K562 (cell line): ENCODE data around the gene PMVK. TPM values are rescaled to one million over a fixed set of nuclear protein-coding genes. Genes with fewer than 3 reads are reported as not detected.

Source experiments
- ESRRB ChIP-seq: fragments of 250-450 bp; sonication (Bioruptor Pico); IDR thresholded peaks from 2 replicates; pipeline ENCODE4 v1.5.0; 2020; ENCODE audit warnings: mild to moderate bottlenecking, moderate library complexity, borderline replicate concordance
- HEY1 ChIP-seq: fragments of 250-450 bp; sonication (Bioruptor Pico); IDR thresholded peaks from 2 replicates; pipeline ENCODE4 v1.5.0; 2020; ENCODE audit warnings: mild to moderate bottlenecking, moderate library complexity, borderline replicate concordance
- KAT8 ChIP-seq: fragments of 450-650 bp; IDR thresholded peaks from 2 replicates; pipeline ENCODE4 v1.6.1; 2016; ENCODE audit warnings: low read depth, mild to moderate bottlenecking
- MCM3 ChIP-seq: fragments of 450-650 bp; IDR thresholded peaks from 2 replicates; pipeline ENCODE4 v1.6.1; 2016
- RHOXF2B ChIP-seq: fragments of 250-450 bp; sonication (Bioruptor Pico); conservative IDR thresholded peaks from 2 replicates; pipeline ENCODE4 v1.5.1; 2021
- ZNF263 ChIP-seq: sonication (generic); formaldehyde crosslinking; IDR thresholded peaks from 2 replicates; pipeline ENCODE4 v1.8.0; 2022; ENCODE audit warnings: mild to moderate bottlenecking, missing genetic modification reagents, borderline replicate concordance
- polyA plus RNA-seq, 8 experiments: library from polyadenylated mRNA; depleted of rRNA in 4 of 8; stranded (reverse) in 5 of 8; unstranded in 3 of 8; fragments of >200 nt; fragmentation: Nextera tagmentation in 2 of 8; fragmentation: Illumina TruSeq in 1 of 8; extraction: Ambion mirVana in 2 of 8; extraction: Trizol in 1 of 8; gene quantifications; 2 replicates each; pipeline versions ENCODE4 v1.2.1 to v1.2.3, GENCODE V29; 2011 to 2014; ENCODE audit warnings: inconsistent platforms in 1 of 8, missing spikeins in 1 of 8
- total RNA-seq, 7 experiments: library from RNA; depleted of rRNA in 6 of 7; stranded (reverse); fragments of >200 nt in 6 of 7; fragmentation: Illumina TruSeq in 2 of 7; extraction: Trizol in 2 of 7; gene quantifications; 2 replicates each; pipeline versions ENCODE4 v1.2.1 to v1.2.3, GENCODE V29; 2011 to 2021; ENCODE audit warnings: low replicate concordance in 1 of 7
- TF ChIP-seq, protein P1 (sequence below): fragments of 250-450 bp; sonication (Bioruptor Pico); IDR thresholded peaks from 2 replicates; pipeline ENCODE4 v1.4.0; 2020; ENCODE audit warnings: borderline replicate concordance
- TF ChIP-seq, protein P2 (sequence below): fragments of 450-650 bp; formaldehyde crosslinking; IDR thresholded peaks from 2 replicates; pipeline ENCODE4 v1.4.0; 2022; ENCODE audit warnings: missing genetic modification characterization
- TF ChIP-seq, protein P3 (sequence below): fragments of 250-450 bp; sonication (Bioruptor Pico); IDR thresholded peaks from 2 replicates; pipeline ENCODE4 v1.5.0; 2021
- TF ChIP-seq, protein P4 (sequence below), 2 experiments: fragments of 450-650 bp; formaldehyde crosslinking in 1 of 2; IDR thresholded peaks; 2 replicates each; pipeline versions ENCODE4 v1.4.0 to v1.6.1; 2014 to 2020; ENCODE audit warnings: mild to moderate bottlenecking in 2 of 2, borderline replicate concordance in 1 of 2, low read depth in 1 of 2

Gene PMVK
- total and polyA plus RNA-seq, 9 of the 15 experiments (the other 6 are each of a cell fraction or from before 2014, with no cell fraction given) = 1.1 to 15.3 (median 6.3) TPM

DNA sequence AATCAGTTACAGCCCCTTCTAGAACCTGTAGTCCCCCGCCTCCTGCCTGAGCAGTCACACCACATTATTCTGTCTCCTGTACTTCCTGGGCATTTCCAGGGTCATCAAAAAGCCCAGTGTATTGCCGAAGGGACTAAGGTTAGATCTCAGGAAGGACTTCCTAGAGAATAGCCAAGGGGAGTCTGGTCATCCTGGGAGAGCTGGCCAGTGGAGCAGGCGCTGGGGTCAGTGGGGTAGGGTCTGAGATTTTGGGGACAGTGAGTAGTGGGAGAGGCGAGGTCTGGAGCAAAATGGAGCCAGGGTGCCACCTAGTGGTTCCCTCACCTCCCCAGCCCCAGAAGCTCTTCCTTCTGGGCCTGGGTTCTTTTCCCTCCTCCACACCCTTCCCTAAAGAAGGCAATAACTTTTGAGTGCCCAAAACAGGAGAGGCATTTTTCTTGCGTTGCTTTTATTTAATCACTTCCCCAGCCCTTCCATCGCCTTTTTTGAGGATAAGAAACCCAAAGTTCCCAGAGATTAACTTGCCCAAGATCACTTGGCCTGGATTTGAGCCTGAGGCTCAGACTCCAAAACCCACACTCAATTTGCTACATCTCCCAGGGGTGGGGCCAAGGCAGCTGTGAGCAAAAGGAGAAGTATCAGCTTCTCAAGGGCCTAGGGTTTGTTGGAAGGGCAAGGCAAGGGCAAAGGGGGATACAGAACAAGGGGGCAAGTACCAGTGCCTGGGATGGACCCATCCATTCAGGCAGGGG lies 7.3 kb upstream of the PMVK start (continued):
- TF ChIP-seq HEY1 (CRISPR knock-in tag) (no peak), MCM3 (no peak), RHOXF2B (no peak), KAT8 (no peak), ESRRB (no peak), ZNF263 (no peak)
- TF ChIP-seq, protein P1, sequence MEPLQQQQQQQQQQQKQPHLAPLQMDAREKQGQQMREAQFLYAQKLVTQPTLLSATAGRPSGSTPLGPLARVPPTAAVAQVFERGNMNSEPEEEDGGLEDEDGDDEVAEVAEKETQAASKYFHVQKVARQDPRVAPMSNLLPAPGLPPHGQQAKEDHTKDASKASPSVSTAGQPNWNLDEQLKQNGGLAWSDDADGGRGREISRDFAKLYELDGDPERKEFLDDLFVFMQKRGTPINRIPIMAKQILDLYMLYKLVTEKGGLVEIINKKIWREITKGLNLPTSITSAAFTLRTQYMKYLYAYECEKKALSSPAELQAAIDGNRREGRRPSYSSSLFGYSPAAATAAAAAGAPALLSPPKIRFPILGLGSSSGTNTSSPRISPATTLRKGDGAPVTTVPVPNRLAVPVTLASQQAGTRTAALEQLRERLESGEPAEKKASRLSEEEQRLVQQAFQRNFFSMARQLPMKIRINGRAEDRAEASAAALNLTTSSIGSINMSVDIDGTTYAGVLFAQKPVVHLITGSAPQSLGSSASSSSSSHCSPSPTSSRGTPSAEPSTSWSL (CRISPR knock-in tag) = no peak
- TF ChIP-seq, protein P2, sequence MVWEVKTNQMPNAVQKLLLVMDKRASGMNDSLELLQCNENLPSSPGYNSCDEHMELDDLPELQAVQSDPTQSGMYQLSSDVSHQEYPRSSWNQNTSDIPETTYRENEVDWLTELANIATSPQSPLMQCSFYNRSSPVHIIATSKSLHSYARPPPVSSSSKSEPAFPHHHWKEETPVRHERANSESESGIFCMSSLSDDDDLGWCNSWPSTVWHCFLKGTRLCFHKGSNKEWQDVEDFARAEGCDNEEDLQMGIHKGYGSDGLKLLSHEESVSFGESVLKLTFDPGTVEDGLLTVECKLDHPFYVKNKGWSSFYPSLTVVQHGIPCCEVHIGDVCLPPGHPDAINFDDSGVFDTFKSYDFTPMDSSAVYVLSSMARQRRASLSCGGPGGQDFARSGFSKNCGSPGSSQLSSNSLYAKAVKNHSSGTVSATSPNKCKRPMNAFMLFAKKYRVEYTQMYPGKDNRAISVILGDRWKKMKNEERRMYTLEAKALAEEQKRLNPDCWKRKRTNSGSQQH (CRISPR knock-in tag) = no peak
- TF ChIP-seq, protein P3, sequence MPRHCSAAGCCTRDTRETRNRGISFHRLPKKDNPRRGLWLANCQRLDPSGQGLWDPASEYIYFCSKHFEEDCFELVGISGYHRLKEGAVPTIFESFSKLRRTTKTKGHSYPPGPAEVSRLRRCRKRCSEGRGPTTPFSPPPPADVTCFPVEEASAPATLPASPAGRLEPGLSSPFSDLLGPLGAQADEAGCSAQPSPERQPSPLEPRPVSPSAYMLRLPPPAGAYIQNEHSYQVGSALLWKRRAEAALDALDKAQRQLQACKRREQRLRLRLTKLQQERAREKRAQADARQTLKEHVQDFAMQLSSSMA (CRISPR knock-in tag) = no peak
- TF ChIP-seq, protein P4, sequence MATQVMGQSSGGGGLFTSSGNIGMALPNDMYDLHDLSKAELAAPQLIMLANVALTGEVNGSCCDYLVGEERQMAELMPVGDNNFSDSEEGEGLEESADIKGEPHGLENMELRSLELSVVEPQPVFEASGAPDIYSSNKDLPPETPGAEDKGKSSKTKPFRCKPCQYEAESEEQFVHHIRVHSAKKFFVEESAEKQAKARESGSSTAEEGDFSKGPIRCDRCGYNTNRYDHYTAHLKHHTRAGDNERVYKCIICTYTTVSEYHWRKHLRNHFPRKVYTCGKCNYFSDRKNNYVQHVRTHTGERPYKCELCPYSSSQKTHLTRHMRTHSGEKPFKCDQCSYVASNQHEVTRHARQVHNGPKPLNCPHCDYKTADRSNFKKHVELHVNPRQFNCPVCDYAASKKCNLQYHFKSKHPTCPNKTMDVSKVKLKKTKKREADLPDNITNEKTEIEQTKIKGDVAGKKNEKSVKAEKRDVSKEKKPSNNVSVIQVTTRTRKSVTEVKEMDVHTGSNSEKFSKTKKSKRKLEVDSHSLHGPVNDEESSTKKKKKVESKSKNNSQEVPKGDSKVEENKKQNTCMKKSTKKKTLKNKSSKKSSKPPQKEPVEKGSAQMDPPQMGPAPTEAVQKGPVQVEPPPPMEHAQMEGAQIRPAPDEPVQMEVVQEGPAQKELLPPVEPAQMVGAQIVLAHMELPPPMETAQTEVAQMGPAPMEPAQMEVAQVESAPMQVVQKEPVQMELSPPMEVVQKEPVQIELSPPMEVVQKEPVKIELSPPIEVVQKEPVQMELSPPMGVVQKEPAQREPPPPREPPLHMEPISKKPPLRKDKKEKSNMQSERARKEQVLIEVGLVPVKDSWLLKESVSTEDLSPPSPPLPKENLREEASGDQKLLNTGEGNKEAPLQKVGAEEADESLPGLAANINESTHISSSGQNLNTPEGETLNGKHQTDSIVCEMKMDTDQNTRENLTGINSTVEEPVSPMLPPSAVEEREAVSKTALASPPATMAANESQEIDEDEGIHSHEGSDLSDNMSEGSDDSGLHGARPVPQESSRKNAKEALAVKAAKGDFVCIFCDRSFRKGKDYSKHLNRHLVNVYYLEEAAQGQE (IDR thresholded peaks at IDR 0.05; ENCODE audit: borderline replicate concordance) = peak; percentile 75; the same call in 1 of the 2 replicates
- TF ChIP-seq, protein P4 (CRISPR knock-in tag; IDR thresholded peaks at IDR 0.05; ENCODE audit: low read depth) = no peak
